H1 (cell line): ENCODE measurements around the gene HM13. TPM values are rescaled to one million over a fixed set of nuclear protein-coding genes. Genes with fewer than 3 reads are reported as not detected.

Experiments used
- BACH1 ChIP-seq: IDR thresholded peaks from 2 replicates; pipeline ENCODE4 v1.6.1; 2012; ENCODE audit warnings: low read length, improper control_type of control experiment
- CHD2 ChIP-seq: IDR thresholded peaks from 2 replicates; pipeline ENCODE4 v1.6.1; 2012; ENCODE audit warnings: low read length, improper control_type of control experiment
- EP300 ChIP-seq, 2 experiments: IDR thresholded peaks; 1 replicate in 1 of 2; 2 replicates in 1 of 2; pipeline ENCODE4 v1.6.1; 2011 to 2012; ENCODE audit warnings: low read depth in 2 of 2, low read length in 2 of 2, mild to moderate bottlenecking in 2 of 2, borderline replicate concordance in 1 of 2, inconsistent platforms in 1 of 2, moderate library complexity in 1 of 2
- KDM4A ChIP-seq: IDR thresholded peaks from one replicate; pipeline ENCODE4 v1.7.1; 2012; ENCODE audit warnings: low read depth, mild to moderate bottlenecking, moderate library complexity, low read length, inconsistent platforms; ENCODE audit not compliant: severe bottlenecking
- PHF8 ChIP-seq: fragments of 200-600 bp; sonication (generic); conservative IDR thresholded peaks from 2 replicates; pipeline ENCODE4 v1.7.1; 2012; ENCODE audit warnings: low read depth, mild to moderate bottlenecking, inconsistent platforms, low read length, moderate library complexity
- RNF2 ChIP-seq: fragments of 200-900, 300-1000 bp; sonication (generic); IDR thresholded peaks from 2 replicates; pipeline ENCODE4 v1.7.1; 2016; ENCODE audit warnings: borderline replicate concordance, low read depth, mild to moderate bottlenecking, antibody characterized with exemption, low read length; ENCODE audit not compliant: poor library complexity, severe bottlenecking; ENCODE audit errors: missing control alignments
- SAP30 ChIP-seq: fragments of 300-600 bp; sonication (generic); IDR thresholded peaks from 2 replicates; pipeline ENCODE4 v1.7.1; 2012; ENCODE audit warnings: low read length, moderate library complexity, mild to moderate bottlenecking, inconsistent platforms; ENCODE audit not compliant: insufficient read depth, insufficient replicate concordance
- SIN3A ChIP-seq, 2 experiments: IDR thresholded peaks in 1 of 2; conservative IDR thresholded peaks in 1 of 2; 2 replicates each; pipeline ENCODE4 v1.6.1; 2011 to 2012; ENCODE audit warnings: low read length in 2 of 2, improper control_type of control experiment in 1 of 2, low read depth in 1 of 2, mild to moderate bottlenecking in 1 of 2
- SIX5 ChIP-seq: IDR thresholded peaks from 2 replicates; pipeline ENCODE4 v1.6.1; 2011; ENCODE audit warnings: mild to moderate bottlenecking, low read depth, low read length
- TCF12 ChIP-seq: IDR thresholded peaks from 2 replicates; pipeline ENCODE4 v1.6.1; 2011; ENCODE audit warnings: low read depth, mild to moderate bottlenecking, low read length
- polyA plus RNA-seq, 7 experiments: library from polyadenylated mRNA; depleted of rRNA in 3 of 7; stranded (reverse) in 5 of 7; unstranded in 2 of 7; fragments of >200 nt in 5 of 7; fragments of 200-250 nt in 2 of 7; gene quantifications; 1 replicate in 5 of 7; 2 replicates in 1 of 7; 4 replicates in 1 of 7; pipeline versions ENCODE4 v1.2.1 to v1.2.3, GENCODE V29; 2011 to 2013; ENCODE audit warnings: missing spikeins in 2 of 7, mixed read lengths in 2 of 7
- total RNA-seq: library from RNA; stranded (reverse); fragmentation: NEBNext Ultra II Directional; extraction: Animal tissue kit (Norgen Biotek cat#: 25700); gene quantifications from 2 replicates; pipeline ENCODE4 v1.2.1, GENCODE V29; 2021
- TF ChIP-seq, protein P1 (sequence below): fragments of 300-600 bp; sonication (generic); IDR thresholded peaks from 2 replicates; pipeline ENCODE4 v1.7.1; 2012; ENCODE audit warnings: low read length, moderate library complexity, mild to moderate bottlenecking, inconsistent platforms; ENCODE audit not compliant: insufficient replicate concordance

HM13 gene
- total and polyA plus RNA-seq, 2 of the 8 experiments (the other 6 are each of a cell fraction or from before 2014, with no cell fraction given), result 118 to 183 TPM

GRCh38 chr20:31564284-31564683, 50.0 kb downstream of the HM13 start (continued):
- TF ChIP-seq, protein P1, sequence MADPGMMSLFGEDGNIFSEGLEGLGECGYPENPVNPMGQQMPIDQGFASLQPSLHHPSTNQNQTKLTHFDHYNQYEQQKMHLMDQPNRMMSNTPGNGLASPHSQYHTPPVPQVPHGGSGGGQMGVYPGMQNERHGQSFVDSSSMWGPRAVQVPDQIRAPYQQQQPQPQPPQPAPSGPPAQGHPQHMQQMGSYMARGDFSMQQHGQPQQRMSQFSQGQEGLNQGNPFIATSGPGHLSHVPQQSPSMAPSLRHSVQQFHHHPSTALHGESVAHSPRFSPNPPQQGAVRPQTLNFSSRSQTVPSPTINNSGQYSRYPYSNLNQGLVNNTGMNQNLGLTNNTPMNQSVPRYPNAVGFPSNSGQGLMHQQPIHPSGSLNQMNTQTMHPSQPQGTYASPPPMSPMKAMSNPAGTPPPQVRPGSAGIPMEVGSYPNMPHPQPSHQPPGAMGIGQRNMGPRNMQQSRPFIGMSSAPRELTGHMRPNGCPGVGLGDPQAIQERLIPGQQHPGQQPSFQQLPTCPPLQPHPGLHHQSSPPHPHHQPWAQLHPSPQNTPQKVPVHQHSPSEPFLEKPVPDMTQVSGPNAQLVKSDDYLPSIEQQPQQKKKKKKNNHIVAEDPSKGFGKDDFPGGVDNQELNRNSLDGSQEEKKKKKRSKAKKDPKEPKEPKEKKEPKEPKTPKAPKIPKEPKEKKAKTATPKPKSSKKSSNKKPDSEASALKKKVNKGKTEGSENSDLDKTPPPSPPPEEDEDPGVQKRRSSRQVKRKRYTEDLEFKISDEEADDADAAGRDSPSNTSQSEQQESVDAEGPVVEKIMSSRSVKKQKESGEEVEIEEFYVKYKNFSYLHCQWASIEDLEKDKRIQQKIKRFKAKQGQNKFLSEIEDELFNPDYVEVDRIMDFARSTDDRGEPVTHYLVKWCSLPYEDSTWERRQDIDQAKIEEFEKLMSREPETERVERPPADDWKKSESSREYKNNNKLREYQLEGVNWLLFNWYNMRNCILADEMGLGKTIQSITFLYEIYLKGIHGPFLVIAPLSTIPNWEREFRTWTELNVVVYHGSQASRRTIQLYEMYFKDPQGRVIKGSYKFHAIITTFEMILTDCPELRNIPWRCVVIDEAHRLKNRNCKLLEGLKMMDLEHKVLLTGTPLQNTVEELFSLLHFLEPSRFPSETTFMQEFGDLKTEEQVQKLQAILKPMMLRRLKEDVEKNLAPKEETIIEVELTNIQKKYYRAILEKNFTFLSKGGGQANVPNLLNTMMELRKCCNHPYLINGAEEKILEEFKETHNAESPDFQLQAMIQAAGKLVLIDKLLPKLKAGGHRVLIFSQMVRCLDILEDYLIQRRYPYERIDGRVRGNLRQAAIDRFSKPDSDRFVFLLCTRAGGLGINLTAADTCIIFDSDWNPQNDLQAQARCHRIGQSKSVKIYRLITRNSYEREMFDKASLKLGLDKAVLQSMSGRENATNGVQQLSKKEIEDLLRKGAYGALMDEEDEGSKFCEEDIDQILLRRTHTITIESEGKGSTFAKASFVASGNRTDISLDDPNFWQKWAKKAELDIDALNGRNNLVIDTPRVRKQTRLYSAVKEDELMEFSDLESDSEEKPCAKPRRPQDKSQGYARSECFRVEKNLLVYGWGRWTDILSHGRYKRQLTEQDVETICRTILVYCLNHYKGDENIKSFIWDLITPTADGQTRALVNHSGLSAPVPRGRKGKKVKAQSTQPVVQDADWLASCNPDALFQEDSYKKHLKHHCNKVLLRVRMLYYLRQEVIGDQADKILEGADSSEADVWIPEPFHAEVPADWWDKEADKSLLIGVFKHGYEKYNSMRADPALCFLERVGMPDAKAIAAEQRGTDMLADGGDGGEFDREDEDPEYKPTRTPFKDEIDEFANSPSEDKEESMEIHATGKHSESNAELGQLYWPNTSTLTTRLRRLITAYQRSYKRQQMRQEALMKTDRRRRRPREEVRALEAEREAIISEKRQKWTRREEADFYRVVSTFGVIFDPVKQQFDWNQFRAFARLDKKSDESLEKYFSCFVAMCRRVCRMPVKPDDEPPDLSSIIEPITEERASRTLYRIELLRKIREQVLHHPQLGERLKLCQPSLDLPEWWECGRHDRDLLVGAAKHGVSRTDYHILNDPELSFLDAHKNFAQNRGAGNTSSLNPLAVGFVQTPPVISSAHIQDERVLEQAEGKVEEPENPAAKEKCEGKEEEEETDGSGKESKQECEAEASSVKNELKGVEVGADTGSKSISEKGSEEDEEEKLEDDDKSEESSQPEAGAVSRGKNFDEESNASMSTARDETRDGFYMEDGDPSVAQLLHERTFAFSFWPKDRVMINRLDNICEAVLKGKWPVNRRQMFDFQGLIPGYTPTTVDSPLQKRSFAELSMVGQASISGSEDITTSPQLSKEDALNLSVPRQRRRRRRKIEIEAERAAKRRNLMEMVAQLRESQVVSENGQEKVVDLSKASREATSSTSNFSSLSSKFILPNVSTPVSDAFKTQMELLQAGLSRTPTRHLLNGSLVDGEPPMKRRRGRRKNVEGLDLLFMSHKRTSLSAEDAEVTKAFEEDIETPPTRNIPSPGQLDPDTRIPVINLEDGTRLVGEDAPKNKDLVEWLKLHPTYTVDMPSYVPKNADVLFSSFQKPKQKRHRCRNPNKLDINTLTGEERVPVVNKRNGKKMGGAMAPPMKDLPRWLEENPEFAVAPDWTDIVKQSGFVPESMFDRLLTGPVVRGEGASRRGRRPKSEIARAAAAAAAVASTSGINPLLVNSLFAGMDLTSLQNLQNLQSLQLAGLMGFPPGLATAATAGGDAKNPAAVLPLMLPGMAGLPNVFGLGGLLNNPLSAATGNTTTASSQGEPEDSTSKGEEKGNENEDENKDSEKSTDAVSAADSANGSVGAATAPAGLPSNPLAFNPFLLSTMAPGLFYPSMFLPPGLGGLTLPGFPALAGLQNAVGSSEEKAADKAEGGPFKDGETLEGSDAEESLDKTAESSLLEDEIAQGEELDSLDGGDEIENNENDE, result no peak
- no peak for TF ChIP-seq SAP30
- no peak for TF ChIP-seq TCF12
- TF ChIP-seq EP300 (IDR thresholded peaks at IDR 0.05; ENCODE audit: borderline replicate concordance in 1 of 2, low read depth in 2 of 2, low read length in 2 of 2), result no peak
- TF ChIP-seq BACH1, result no peak
- TF ChIP-seq CHD2, result no peak
- no peak for TF ChIP-seq KDM4A
- no peak for TF ChIP-seq SIN3A (conservative IDR thresholded peaks at IDR 0.05 in 1 of 2, IDR thresholded peaks at IDR 0.05 in 1 of 2; ENCODE audit: low read depth in 1 of 2, low read length in 2 of 2)
- no peak for TF ChIP-seq PHF8
- no peak for TF ChIP-seq SIX5
- no peak for TF ChIP-seq RNF2
